ENCODE measurements around the gene MCOLN3. TPM values are rescaled to one million over a fixed set of nuclear protein-coding genes. Genes with fewer than 3 reads are reported as not detected.
"Not testable (repeated sequence)": the region's sequence is repeated elsewhere in the genome, so short reads cannot be mapped to it uniquely, and the experiment has no call there.

Gene MCOLN3
- total RNA-seq, 2 donors from 2014 or later, result 10.1 to 12.6 TPM

DNA sequence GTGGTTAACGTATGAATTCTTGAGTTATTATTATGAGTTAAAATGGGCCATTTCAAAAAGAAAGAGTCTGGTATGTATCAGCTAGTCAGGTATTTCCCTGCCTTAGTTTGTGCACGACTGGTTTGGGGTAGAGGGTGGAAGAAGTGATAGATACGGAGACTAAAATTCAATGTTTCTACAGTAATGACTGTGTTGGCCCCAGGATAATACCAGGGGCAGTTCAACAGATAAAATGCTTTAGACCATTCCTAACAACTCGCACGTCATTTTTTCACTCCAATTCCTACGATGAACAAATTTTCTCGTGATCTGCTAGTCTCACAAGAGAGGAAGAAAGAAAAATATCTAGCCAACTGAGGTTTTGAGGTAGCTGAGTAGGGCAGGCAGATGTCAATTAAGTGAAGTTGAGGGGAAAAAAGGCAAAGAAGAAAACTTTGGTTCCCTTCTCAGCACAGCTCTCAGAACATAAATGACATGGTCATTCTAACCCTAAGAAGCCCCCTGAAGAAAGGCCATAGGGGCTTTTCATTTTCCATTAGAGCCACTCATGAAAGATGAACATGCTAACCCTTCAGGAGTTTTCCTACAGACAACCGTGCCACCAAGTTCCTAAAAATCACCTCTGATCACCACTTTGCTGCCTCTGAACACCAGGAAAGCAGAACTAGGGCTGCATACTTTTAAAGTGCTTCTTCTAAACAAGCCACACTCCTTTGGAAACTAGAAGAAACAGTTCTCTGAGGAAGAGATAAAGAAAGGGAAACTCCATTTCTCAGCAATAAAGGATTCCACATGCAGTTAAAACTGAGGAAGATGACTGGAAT is 57.0 kb downstream of the MCOLN3 start:
- no peaks in the 10 kb centered on the region for H3K36me3 ChIP-seq (ENCODE audit: control insufficient read depth, insufficient read depth, low read length)
- WGBS, 2 experiments (ENCODE audit: insufficient coverage in 1 of 2, insufficient read length in 1 of 2), result 77 to 79% methylated on average over 7 to 8 of the region's 8 CpGs
- no peak overlapping the region for H3K9ac ChIP-seq (ENCODE audit: extremely low read depth, low read length, poor library complexity, severe bottlenecking)
- H3K4me3 Mint-ChIP-seq, result no peak overlapping the region
- TF ChIP-seq, protein P1, sequence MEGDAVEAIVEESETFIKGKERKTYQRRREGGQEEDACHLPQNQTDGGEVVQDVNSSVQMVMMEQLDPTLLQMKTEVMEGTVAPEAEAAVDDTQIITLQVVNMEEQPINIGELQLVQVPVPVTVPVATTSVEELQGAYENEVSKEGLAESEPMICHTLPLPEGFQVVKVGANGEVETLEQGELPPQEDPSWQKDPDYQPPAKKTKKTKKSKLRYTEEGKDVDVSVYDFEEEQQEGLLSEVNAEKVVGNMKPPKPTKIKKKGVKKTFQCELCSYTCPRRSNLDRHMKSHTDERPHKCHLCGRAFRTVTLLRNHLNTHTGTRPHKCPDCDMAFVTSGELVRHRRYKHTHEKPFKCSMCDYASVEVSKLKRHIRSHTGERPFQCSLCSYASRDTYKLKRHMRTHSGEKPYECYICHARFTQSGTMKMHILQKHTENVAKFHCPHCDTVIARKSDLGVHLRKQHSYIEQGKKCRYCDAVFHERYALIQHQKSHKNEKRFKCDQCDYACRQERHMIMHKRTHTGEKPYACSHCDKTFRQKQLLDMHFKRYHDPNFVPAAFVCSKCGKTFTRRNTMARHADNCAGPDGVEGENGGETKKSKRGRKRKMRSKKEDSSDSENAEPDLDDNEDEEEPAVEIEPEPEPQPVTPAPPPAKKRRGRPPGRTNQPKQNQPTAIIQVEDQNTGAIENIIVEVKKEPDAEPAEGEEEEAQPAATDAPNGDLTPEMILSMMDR (conservative IDR thresholded peaks at IDR 0.05), result no peak
- H3K27me3 ChIP-seq (ENCODE audit: control insufficient read depth, insufficient read depth, low read length, poor library complexity, severe bottlenecking), result peaks cover 42% of the 10 kb centered on the region
- H3K27ac Mint-ChIP-seq, result no peak overlapping the region
- H3K9me3 Mint-ChIP-seq, result no peaks in the 10 kb centered on the region
- no peak for DNase-seq
- no peaks in the 10 kb centered on the region for H3K4me1 Mint-ChIP-seq
- H3K36me3 Mint-ChIP-seq (ENCODE audit: low read depth), result no peaks in the 10 kb centered on the region
- H3K27me3 Mint-ChIP-seq (ENCODE audit: insufficient read depth), result peaks cover 42% of the 10 kb centered on the region
- no peaks in the 10 kb centered on the region for H3K9me3 ChIP-seq (ENCODE audit: control insufficient read depth, low read length)
- no peak overlapping the region for H3K4me3 ChIP-seq (ENCODE audit: low read length)
- no peak overlapping the region for H3K27ac ChIP-seq (ENCODE audit: low read depth, low read length)
- no peaks in the 10 kb centered on the region for H3K4me1 ChIP-seq (ENCODE audit: control insufficient read depth, insufficient read depth, low read length)

GRCh38 chr1:84988588-84988987 is 59.7 kb downstream of the MCOLN3 start:
- Histone ChIP-seq H3K4me3 (ENCODE audit: low read length) (no peak overlapping the region), H3K9me3 (ENCODE audit: control insufficient read depth, low read length) (no peaks in the 10 kb centered on the region), H3K27me3 (ENCODE audit: control insufficient read depth, insufficient read depth, low read length, poor library complexity, severe bottlenecking) (peaks cover 16% of the 10 kb centered on the region), H3K36me3 (ENCODE audit: control insufficient read depth, insufficient read depth, low read length) (no peaks in the 10 kb centered on the region), H3K9ac (ENCODE audit: extremely low read depth, low read length, poor library complexity, severe bottlenecking) (no peak overlapping the region), H3K27ac (ENCODE audit: low read depth, low read length) (no peak overlapping the region), H3K4me1 (ENCODE audit: control insufficient read depth, insufficient read depth, low read length) (no peaks in the 10 kb centered on the region)
- H3K27ac Mint-ChIP-seq, result no peak overlapping the region
- no peak overlapping the region for H3K4me3 Mint-ChIP-seq
- WGBS, 2 experiments (ENCODE audit: insufficient coverage in 1 of 2, insufficient read length in 1 of 2), result 85 to 90% methylated on average over 2 of the region's 2 CpGs
- H3K36me3 Mint-ChIP-seq (ENCODE audit: low read depth), result no peaks in the 10 kb centered on the region
- H3K4me1 Mint-ChIP-seq, result no peaks in the 10 kb centered on the region
- no peaks in the 10 kb centered on the region for H3K9me3 Mint-ChIP-seq
- H3K27me3 Mint-ChIP-seq (ENCODE audit: insufficient read depth), result peaks cover 19% of the 10 kb centered on the region
- DNase-seq, result no peak
- TF ChIP-seq, protein P1 (conservative IDR thresholded peaks at IDR 0.05), result no peak

DNA sequence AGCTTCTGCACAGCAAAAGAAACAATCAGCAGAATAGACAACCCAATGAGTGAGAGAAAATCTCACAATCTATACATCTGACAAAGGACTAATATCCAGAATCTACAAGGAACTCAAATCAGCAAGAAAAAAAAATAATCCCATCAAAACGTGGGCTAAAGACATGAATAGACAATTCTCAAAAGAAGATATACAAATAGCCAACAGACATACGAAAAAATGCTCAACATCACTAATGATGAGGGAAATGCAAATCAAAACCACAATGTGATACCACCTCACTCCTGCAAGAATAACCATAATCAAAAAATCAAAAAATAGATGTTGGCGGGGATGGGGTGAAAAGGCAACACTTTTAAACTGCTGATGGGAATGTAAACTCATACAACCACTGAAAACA is 61.7 kb downstream of the MCOLN3 start:
- not testable (repeated sequence) for H3K27me3 ChIP-seq (ENCODE audit: control insufficient read depth, insufficient read depth, low read length, poor library complexity, severe bottlenecking); H3K27me3 Mint-ChIP-seq (ENCODE audit: insufficient read depth); H3K4me3 Mint-ChIP-seq; H3K36me3 ChIP-seq (ENCODE audit: control insufficient read depth, insufficient read depth, low read length); H3K9ac ChIP-seq (ENCODE audit: extremely low read depth, low read length, poor library complexity, severe bottlenecking); H3K27ac ChIP-seq (ENCODE audit: low read depth, low read length); H3K4me1 Mint-ChIP-seq; H3K36me3 Mint-ChIP-seq (ENCODE audit: low read depth); H3K9me3 ChIP-seq (ENCODE audit: control insufficient read depth, low read length); H3K4me3 ChIP-seq (ENCODE audit: low read length); H3K4me1 ChIP-seq (ENCODE audit: control insufficient read depth, insufficient read depth, low read length); H3K27ac Mint-ChIP-seq; DNase-seq; H3K9me3 Mint-ChIP-seq
- WGBS, 2 experiments (ENCODE audit: insufficient coverage in 1 of 2, insufficient read length in 1 of 2), result 71 to 90% methylated on average over 1 to 3 of the region's 3 CpGs

GRCh38 chr1:84985365-84985764 is 62.9 kb downstream of the MCOLN3 start:
- H3K4me3 Mint-ChIP-seq, result no peak overlapping the region
- DNase-seq, result no peak
- H3K27me3 Mint-ChIP-seq (ENCODE audit: insufficient read depth), result peaks cover 4% of the 10 kb centered on the region

More at GRCh38 chr1:84985365-84985764, 62.9 kb downstream of the MCOLN3 start:
- Histone ChIP-seq H3K27ac (ENCODE audit: low read depth, low read length) (no peak overlapping the region), H3K9me3 (ENCODE audit: control insufficient read depth, low read length) (no peaks in the 10 kb centered on the region), H3K27me3 (ENCODE audit: control insufficient read depth, insufficient read depth, low read length, poor library complexity, severe bottlenecking) (no peaks in the 10 kb centered on the region), H3K36me3 (ENCODE audit: control insufficient read depth, insufficient read depth, low read length) (no peaks in the 10 kb centered on the region), H3K9ac (ENCODE audit: extremely low read depth, low read length, poor library complexity, severe bottlenecking) (no peak overlapping the region), H3K4me1 (ENCODE audit: control insufficient read depth, insufficient read depth, low read length) (no peaks in the 10 kb centered on the region), H3K4me3 (ENCODE audit: low read length) (no peak overlapping the region)
- Mint-ChIP-seq H3K9me3 (no peaks in the 10 kb centered on the region), H3K4me1 (no peaks in the 10 kb centered on the region), H3K27ac (no peak overlapping the region), H3K36me3 (ENCODE audit: low read depth) (no peaks in the 10 kb centered on the region)
- TF ChIP-seq, protein P1 (conservative IDR thresholded peaks at IDR 0.05), result no peak
